HCT116 (cell line): Measurements from ENCODE around the gene PREB. TPM values are rescaled to one million over a fixed set of nuclear protein-coding genes. Genes with fewer than 3 reads are reported as not detected.

Experiments
- ATAC-seq: fragments of 200-7000 bp; cut with Tn5 transposase; 2 replicates; pipeline ENCODE4 v1.9.1; 2020; ENCODE audit warnings: mild to moderate bottlenecking, moderate library complexity
- BruUV-seq: library from RNA; stranded (reverse); fragments of 400-500 nt; replicated peaks from 2 replicates; lab custom pipeline; 2021; lab: Mats Ljungman, UMichigan
- CTCF ChIA-PET: fragments of 300-600 bp; sonication (Branson Sonifier 250); formaldehyde crosslinking; loops from one replicate; lab custom pipeline; 2021; ENCODE audit warnings: antibody characterized with exemption; lab: Charles Lee
- POLR2A ChIA-PET: fragments of 300-600, 350-600 bp; sonication (Branson Sonifier 250); formaldehyde crosslinking; loops from one replicate; lab custom pipeline; 2021; ENCODE audit warnings: antibody characterized with exemption; lab: Charles Lee
- RAD21 ChIA-PET, 2 experiments: fragments of 300-600 bp; sonication (Branson Sonifier 250); formaldehyde crosslinking; loops; one replicate each; lab custom pipeline; 2023; ENCODE audit warnings: low total read pairs in 2 of 2; ENCODE audit not compliant: uncharacterized antibody in 2 of 2, unreplicated experiment in 2 of 2, low non-redundant PET in 1 of 2; lab: Charles Lee
- DNase-seq: peaks from one replicate; pipeline ENCODE4 v3.0.0-alpha.2; 2010; ENCODE audit warnings: low read depth, low spot score
- H2AFZ ChIP-seq: fragments of 200-600 bp; shearing (Covaris generic), sonication (generic); 2 replicates; pipeline ENCODE4 v1.6.1; 2017; ENCODE audit warnings: low read depth, mixed run types, mixed read lengths, antibody characterized with exemption, low read length; ENCODE audit not compliant: poor library complexity, severe bottlenecking
- H3K27ac ChIP-seq: 2 replicates; pipeline ENCODE4 v1.5.1; 2012; ENCODE audit warnings: low read depth, low read length
- H3K27me3 ChIP-seq: fragments of 200-600 bp; sonication (generic); 2 replicates; pipeline ENCODE4 v1.6.1; 2016; ENCODE audit warnings: mixed run types, low read length, mixed read lengths; ENCODE audit not compliant: insufficient read depth
- H3K36me3 ChIP-seq, 2 experiments: fragments of 200-500 bp in 1 of 2; fragments of 200-600 bp in 1 of 2; sonication (Bioruptor generic) in 1 of 2; sonication (generic) in 1 of 2; 2 replicates each; pipeline versions ENCODE4 v1.5.1 to v1.6.1; 2014 to 2016; ENCODE audit warnings: low read length in 2 of 2, inconsistent platforms in 1 of 2, mixed read lengths in 1 of 2, mixed run types in 1 of 2; ENCODE audit not compliant: insufficient read depth in 2 of 2, control insufficient read depth in 1 of 2
- H3K4me1 ChIP-seq, 2 experiments: fragments of 200-600 bp in 1 of 2; sonication (generic) in 1 of 2; 2 replicates each; pipeline versions ENCODE4 v1.5.1 to v1.6.1; 2012 to 2017; ENCODE audit warnings: low read length in 2 of 2, inconsistent platforms in 1 of 2, mild to moderate bottlenecking in 1 of 2, mixed read lengths in 1 of 2, mixed run types in 1 of 2, moderate library complexity in 1 of 2; ENCODE audit not compliant: insufficient read depth in 2 of 2, control insufficient read depth in 1 of 2
- H3K4me2 ChIP-seq: fragments of 200-600 bp; sonication (generic); 2 replicates; pipeline ENCODE4 v1.6.1; 2017; ENCODE audit warnings: mixed run types, low read length, mixed read lengths
- H3K4me3 ChIP-seq, 2 experiments: fragments of 200-600 bp in 1 of 2; sonication (generic) in 1 of 2; replicated peaks in 1 of 2; 2 replicates each; pipeline ENCODE4 v1.5.1; 2011 to 2016; ENCODE audit warnings: low read length in 2 of 2, control low read depth in 1 of 2, low read depth in 1 of 2, mild to moderate bottlenecking in 1 of 2, mixed read lengths in 1 of 2, mixed run types in 1 of 2
- H3K79me2 ChIP-seq: fragments of 200-600 bp; sonication (generic); 2 replicates; pipeline ENCODE4 v1.6.1; 2017; ENCODE audit warnings: mild to moderate bottlenecking, mixed run types, low read length, moderate library complexity, mixed read lengths; ENCODE audit not compliant: insufficient read depth
- H3K9ac ChIP-seq: fragments of 200-600 bp; sonication (generic); 2 replicates; pipeline ENCODE4 v1.6.1; 2016; ENCODE audit warnings: low read length, mixed read lengths
- H3K9me2 ChIP-seq: fragments of 200-600 bp; sonication (generic), shearing (Covaris generic); 2 replicates; pipeline ENCODE4 v1.6.1; 2017; ENCODE audit warnings: mixed run types, mild to moderate bottlenecking, moderate library complexity; ENCODE audit not compliant: insufficient read depth
- H3K9me3 ChIP-seq, 2 experiments: fragments of 200-500 bp in 1 of 2; fragments of 200-600 bp in 1 of 2; sonication (Bioruptor generic) in 1 of 2; sonication (generic) in 1 of 2; 2 replicates each; pipeline ENCODE4 v1.6.1; 2014 to 2017; ENCODE audit warnings: low read length in 2 of 2, mixed read lengths in 2 of 2, inconsistent platforms in 1 of 2, low read depth in 1 of 2, mild to moderate bottlenecking in 1 of 2, mixed run types in 1 of 2, moderate library complexity in 1 of 2; ENCODE audit not compliant: control insufficient read depth in 1 of 2, insufficient read depth in 1 of 2
- H4K20me1 ChIP-seq: fragments of 200-600 bp; sonication (generic), shearing (Covaris generic); 2 replicates; pipeline ENCODE4 v1.6.1; 2017; ENCODE audit warnings: mixed run types, mild to moderate bottlenecking, moderate library complexity; ENCODE audit not compliant: insufficient read depth
- CBX3 ChIP-seq: IDR thresholded peaks from 2 replicates; pipeline ENCODE4 v1.6.1; 2012; ENCODE audit warnings: low read depth
- CEBPB ChIP-seq: IDR thresholded peaks from 2 replicates; pipeline ENCODE4 v1.6.1; 2012; ENCODE audit warnings: low read depth
- EGR1 ChIP-seq: IDR thresholded peaks from 2 replicates; pipeline ENCODE4 v1.6.1; 2012; ENCODE audit warnings: low read depth
- ELF1 ChIP-seq: IDR thresholded peaks from 2 replicates; pipeline ENCODE4 v1.6.1; 2012; ENCODE audit warnings: low read depth, borderline replicate concordance
- EZH2 ChIP-seq: fragments of 200-600 bp; sonication (generic); IDR thresholded peaks from 2 replicates; pipeline ENCODE4 v1.6.1; 2017; ENCODE audit warnings: antibody characterized with exemption, mixed run types
- EZH2phosphoT487 ChIP-seq: fragments of 200-600 bp; IDR thresholded peaks from 2 replicates; pipeline ENCODE4 v1.6.1; 2018; ENCODE audit warnings: antibody characterized with exemption, borderline replicate concordance
- JUND ChIP-seq: IDR thresholded peaks from 2 replicates; pipeline ENCODE4 v1.6.1; 2012
- MAX ChIP-seq: IDR thresholded peaks from 2 replicates; pipeline ENCODE4 v1.6.1; 2012
- POLR2A ChIP-seq: IDR thresholded peaks from 2 replicates; pipeline ENCODE4 v1.7.0; 2011; ENCODE audit warnings: borderline replicate concordance; ENCODE audit not compliant: insufficient read depth, insufficient read length; ENCODE audit errors: extremely low read depth
- REST ChIP-seq: IDR thresholded peaks from 2 replicates; pipeline ENCODE4 v1.6.1; 2012; ENCODE audit warnings: low read depth
- SP1 ChIP-seq: IDR thresholded peaks from 2 replicates; pipeline ENCODE4 v1.6.1; 2012; ENCODE audit warnings: low read depth
- SRF ChIP-seq: IDR thresholded peaks from 2 replicates; pipeline ENCODE4 v1.6.1; 2012; ENCODE audit warnings: low read depth
- ZBTB33 ChIP-seq: IDR thresholded peaks from 2 replicates; pipeline ENCODE4 v1.6.1; 2011; ENCODE audit warnings: mild to moderate bottlenecking, low read length, moderate library complexity; ENCODE audit not compliant: insufficient replicate concordance; ENCODE audit errors: extremely low read depth
- ZFX ChIP-seq: fragments of 450-650 bp; IDR thresholded peaks from 2 replicates; pipeline ENCODE4 v1.6.1; 2017
- intact Hi-C: fragments of 100-400 bp; cut with micrococcal nuclease; formaldehyde crosslinking; loops from 2 replicates; pipeline ENCODE4 v1.10.0; 2022
- total RNA-seq: library from RNA; stranded (reverse); gene quantifications from one replicate; pipeline ENCODE4 v1.2.1, GENCODE V29; 2021; ENCODE audit not compliant: unreplicated experiment

Gene PREB
- total RNA-seq, 1 experiment from 2014 or later: 54.2 TPM

- CTCF ChIA-PET: no interaction called here
- H3K4me3 ChIP-seq: no peak within 1 kb of the TSS
- no peak for DNase-seq
- no peaks in the 10 kb centered on the region for H3K79me2 ChIP-seq
- H2AFZ ChIP-seq: no peak within 1 kb of the TSS
- BruUV-seq: no TSS peak
- ATAC-seq: no peak
- intact Hi-C loops: no loop called here
- no peak within 1 kb of the TSS for H3K9ac ChIP-seq
- H3K36me3 ChIP-seq: no peaks in the 10 kb centered on the region
- no peak within 1 kb of the TSS for H3K27ac ChIP-seq
- no peaks in the 10 kb centered on the region for H3K9me2 ChIP-seq
- peaks cover 0 to 17% of the 10 kb centered on the region in 2 experiments; a peak in 2 of 4 replicates for H3K4me1 ChIP-seq
- no peak within 1 kb of the TSS for H3K4me2 ChIP-seq
- H4K20me1 ChIP-seq: no peaks in the 10 kb centered on the region
- no peaks in the 10 kb centered on the region for H3K9me3 ChIP-seq
- TF ChIP-seq CEBPB (no peak), MAX (no peak), ELF1 (no peak), JUND (no peak), SP1 (no peak)
- RAD21 ChIA-PET: no interaction called here
- POLR2A ChIA-PET: interaction anchor here (1.5 kb wide), 1 partner anchor 63 kb away, joined by 4 read pairs; the partner anchor contains the start of genes ATRAID and SLC5A6
- H3K27me3 ChIP-seq: no peaks in the 10 kb centered on the region
Observed at GRCh38 chr2:27148801-27149439, 14.5 kb upstream of the PREB start, which contains the start of gene TCF23. TSS of gene TCF23 (plus strand) at chr2:27149004. CDS start at chr2:27149134, 130 bp downstream.

DNA sequence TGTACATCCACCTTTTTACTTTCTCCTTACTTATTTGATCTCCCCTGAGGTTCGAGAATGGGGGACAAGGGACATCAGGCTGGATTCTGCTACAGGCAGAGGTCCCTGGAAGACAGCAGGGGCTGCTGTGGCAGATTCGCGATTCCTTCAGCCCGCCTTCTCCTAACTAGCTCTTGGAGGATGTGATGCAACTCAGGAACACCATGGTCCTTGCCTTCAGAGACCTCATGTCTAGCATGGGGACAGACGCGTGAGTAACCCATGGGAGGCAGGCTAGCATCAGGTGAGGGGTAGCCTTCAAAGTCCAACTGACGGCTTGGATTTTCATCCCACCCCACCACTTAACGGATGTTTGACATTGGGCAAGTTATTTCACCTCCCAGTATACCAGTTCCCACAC, 13.5 kb upstream of the PREB start:
- POLR2A ChIA-PET: no interaction called here
- CTCF ChIA-PET: no interaction called here
- Histone ChIP-seq H2AFZ (no peak overlapping the region), H3K9me2 (no peaks in the 10 kb centered on the region), H4K20me1 (no peaks in the 10 kb centered on the region), H3K9me3 (peaks cover 0 to 1% of the 10 kb centered on the region in 2 experiments; a peak in 1 of 4 replicates), H3K4me1 (peaks cover 0 to 12% of the 10 kb centered on the region in 2 experiments; a peak in 2 of 4 replicates), H3K36me3 (no peaks in the 10 kb centered on the region), H3K27ac (no peak overlapping the region), H3K4me3 (no peak overlapping the region), H3K27me3 (no peaks in the 10 kb centered on the region), H3K9ac (no peak overlapping the region), H3K4me2 (no peak overlapping the region), H3K79me2 (no peaks in the 10 kb centered on the region)
- DNase-seq: no peak
- BruUV-seq: no TSS peak
- intact Hi-C loops: no loop called here
- ATAC-seq: no peak
- RAD21 ChIA-PET: no interaction called here
- TF ChIP-seq SRF (no peak), ZBTB33 (no peak), CEBPB (no peak), EGR1 (no peak), ELF1 (no peak), POLR2A (no peak), SP1 (no peak), CBX3 (no peak), EZH2 (no peak), ZFX (no peak), REST (no peak), EZH2phosphoT487 (no peak)
